ENCODE measurements around the gene SLAMF1.

Gene SLAMF1

DNA sequence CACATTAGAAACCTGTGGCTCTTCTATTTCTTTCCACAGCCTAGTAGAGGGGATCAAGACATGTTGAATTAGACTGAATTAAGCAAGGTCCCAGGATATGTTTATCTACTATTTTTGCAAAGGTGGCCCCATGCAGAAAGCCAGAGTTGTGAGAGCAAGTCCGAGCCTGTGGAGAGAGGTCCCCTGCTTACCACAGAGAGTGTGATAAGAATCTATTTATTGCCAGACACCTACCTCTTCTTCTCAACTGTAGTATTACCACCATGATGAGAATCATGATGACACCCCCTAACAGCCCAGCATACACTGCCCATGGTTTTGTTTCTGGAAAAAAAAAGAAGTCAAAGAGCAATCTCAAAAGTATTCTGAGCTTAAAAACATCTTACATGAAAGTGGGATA, 23.0 kb downstream of the SLAMF1 start:
- no peak for DNase-seq (ENCODE audit: low read depth)

DNA sequence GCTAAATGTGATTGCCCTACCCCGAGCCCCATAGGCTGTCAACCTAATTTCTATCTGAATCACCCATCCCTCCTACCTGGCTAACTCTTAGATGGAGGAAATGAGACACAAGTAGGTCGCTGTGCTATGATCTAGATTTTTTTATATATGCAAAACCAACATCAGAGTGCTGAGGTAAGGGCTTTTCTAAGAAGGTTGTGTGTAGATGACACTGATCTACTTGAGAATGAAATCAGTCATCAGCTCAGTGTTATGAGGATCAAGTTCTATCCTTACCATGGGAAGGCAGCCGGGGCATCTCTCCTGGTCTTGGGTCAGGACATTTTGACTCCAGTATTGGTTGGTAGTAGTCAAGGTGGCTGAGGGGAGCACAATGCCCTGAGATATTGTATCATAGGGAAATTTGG, 23.6 kb downstream of the SLAMF1 start:
- no peak for DNase-seq (ENCODE audit: low read depth)

DNA sequence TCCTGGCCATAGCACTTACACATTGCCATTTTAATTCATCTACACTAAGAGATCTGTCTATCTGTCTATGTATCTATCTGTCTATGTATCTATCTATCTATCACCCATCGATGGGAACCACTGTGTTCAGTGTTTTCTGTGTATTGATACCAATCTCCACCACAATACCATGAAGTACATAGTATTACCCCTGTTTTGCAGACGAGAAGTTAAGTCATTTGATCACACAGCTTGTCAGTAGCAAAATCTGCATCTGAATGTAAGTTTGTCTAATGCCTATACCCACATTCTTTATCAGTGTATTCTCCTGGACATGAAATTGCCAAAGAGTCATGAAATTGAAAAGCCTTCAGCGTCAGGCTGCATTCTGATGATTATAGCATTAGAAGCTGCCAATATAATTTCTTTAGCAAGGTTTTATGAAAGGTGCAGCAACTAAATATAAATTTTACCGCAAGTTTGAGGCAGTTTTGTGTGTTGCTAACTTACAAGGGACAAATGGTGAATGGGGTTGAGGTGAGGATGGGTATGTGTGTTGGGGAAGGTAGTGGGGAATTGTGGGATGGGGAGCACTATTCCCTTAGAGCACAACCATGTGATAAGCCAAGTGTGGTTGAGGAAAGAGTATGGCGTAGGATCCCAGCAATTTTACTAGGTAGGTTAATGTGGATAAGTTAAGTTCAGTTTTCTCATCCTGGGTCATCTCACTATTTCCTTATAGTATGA, 24.2 kb downstream of the SLAMF1 start:
- no peak for DNase-seq (ENCODE audit: low read depth)

DNA sequence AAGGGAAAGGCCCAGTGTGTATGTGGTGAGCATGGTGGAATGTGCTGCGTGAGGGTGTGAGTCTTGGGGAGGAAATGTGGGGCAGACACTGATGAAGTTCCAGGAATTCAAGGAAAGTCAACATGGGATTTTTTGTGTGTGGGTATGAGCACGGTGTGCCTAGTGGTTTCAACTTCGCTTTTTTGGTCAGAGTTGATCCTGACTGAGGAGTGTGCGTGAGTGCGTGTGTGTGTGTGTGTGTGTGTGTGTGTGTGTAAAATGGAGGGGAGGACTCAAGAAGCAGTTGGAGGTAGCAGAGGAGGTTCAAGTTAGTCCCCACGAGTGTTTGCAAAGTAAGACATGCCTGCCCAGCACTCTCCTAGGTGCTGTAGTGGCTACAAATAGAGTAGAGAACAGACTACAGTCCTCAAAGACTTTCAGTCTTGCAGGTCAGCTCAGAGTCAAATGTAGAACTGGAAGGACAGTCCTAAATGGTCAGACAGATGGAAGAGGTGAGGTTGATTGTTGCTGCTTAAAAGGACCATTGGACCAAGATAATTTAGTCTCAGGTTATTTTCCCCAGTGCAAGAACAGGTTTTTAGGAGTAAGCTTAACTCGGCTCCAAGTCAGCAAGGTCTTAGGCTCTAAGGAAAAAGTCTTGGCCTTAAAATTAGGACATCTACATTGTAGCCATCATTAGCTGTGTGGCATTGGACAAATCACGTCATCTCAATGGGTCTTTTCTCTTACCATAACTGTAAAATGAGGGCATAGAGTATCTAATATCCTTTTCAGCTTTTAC, 25.0 kb downstream of the SLAMF1 start:
- no peak for DNase-seq (ENCODE audit: low read depth)

DNA sequence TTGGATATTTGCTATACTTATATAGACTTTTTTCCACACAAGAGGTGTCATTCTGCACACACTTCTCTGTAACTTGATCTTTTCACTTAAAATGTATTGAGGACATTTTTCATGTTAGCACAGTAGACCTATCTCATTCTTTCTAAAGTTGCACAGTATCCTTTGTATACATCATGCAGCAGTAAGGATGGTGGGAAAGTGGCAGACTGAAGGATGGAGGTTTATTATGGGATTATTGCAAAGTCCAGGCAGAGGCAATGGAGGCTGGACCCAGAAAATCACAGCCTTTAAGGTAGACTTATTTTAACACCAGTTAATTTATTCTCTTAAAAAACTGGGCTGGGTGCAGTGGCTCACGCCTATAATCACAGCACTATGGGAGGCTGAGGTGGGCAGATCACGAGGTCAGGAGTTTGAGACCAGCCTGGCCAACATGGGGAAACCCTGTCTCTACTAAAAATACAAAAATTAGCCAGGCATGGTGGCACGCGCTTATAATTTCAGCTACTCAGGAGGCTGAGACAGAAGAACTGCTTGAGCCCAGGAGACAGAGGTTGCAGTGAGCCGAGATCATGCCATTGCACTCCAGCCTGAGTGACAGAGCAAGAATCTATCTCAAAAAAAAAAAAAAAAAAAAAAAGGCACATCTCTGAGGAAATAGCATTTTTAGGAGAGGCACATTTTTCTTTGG, 25.8 kb downstream of the SLAMF1 start:
- no peak for DNase-seq (ENCODE audit: low read depth)

DNA sequence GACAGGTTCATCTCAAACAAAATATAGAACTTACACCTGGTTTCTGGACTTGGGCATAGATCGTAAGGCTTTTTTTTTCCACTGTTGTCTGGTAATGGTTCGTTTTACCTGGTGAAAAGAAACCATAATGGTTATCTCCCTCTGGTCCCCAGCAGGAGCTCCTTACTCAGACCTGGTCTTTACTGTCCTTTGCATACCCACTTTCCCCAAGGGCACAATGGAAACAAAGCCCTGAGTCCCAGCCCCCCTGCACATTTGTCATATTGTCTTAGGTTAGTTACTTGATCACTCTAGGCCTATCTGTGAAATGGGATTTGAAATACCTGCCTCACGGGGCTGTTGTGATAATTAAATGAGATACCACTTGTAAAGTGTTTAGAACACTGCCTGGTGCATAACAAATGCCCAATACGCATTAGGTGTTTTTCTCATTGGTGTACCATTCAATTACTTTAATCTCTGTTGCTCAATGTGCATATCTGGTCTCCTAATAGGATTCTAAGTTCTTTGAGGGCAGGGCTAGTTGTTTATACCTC, 27.0 kb downstream of the SLAMF1 start:
- no peak for DNase-seq (ENCODE audit: low read depth)

GRCh38 chr1:160618763-160619274, 28.0 kb downstream of the SLAMF1 start:
- DNase-seq (ENCODE audit: low read depth) = no peak

DNA sequence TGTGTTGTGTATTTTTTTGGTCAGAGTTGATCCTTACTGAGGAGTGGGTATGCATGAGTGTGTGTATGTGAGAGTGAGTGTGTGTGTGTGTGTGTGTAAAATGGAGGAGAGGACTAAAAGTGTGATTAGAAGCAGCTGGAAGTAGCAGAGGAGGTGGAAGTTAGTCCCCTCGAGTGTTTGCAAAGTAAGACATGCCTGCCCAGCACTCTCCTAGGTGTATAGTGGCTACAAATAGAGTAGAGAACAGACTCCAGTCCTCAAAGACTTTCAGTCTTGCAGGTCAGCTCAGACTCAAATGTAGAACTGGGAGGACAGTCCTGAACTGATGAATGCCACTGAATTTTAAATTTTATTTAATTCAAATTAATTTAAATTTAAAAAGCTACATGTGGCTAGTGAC, 28.5 kb downstream of the SLAMF1 start:
- DNase-seq (ENCODE audit: low read depth) = no peak

- no peak for DNase-seq (ENCODE audit: low read depth)
Observed at GRCh38 chr1:160615660-160616059, 31.2 kb downstream of the SLAMF1 start.

DNA sequence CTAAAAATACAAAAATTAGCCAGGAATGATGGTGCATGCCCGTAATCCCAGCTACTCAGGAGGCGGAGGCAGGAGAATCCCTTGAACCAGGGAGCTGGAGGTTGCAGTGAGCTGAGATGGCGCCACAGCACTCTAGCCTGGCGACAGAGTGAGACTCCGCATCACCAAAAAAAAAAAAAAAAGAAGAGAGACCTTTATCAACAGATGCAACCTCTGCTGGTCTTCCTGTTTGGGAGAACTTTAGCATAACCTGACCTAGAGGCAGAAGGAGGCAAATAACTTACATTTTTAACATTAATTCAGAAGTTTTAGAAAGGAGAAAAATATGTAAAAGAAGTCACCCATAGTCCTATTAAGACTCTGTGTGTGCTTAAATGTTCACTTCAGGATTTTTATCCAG, 32.4 kb downstream of the SLAMF1 start:
- no peak for DNase-seq (ENCODE audit: low read depth)

GRCh38 chr1:160612613-160613218, 34.1 kb downstream of the SLAMF1 start:
- DNase-seq (ENCODE audit: low read depth) = no peak

DNA sequence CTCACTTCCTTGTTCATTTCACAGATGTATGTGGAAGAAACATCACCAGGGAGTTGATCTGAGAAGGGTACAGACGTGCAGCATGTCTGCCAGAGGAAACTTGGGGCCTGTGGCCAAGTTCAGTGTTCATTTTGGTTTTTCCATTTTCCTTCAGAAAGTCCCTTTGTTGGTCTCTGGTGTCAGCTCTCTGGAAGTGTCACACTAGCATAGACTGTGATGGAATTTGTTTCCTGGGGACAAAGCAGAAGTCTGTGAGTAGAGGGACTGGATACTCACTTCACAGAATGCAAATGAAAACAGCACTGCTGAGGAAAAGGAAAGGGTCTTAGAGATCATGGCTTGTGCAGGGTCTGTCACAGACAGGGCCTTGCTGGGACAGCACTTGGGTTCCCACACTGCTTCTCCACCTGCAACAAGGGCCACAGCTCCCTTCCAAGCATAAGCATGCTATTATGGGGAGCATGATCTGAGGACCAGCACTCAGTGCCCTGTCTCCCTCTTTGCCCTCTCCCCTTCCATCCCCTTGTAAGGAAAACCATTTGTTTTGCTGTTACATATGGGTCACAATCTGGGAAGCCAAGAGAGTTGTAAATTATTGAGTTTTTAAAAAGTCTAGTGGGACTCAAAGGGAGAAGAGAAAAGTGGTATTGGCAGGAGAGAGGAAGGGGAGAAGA, 36.1 kb downstream of the SLAMF1 start:
- DNase-seq (ENCODE audit: low read depth) = no peak

- no peak for DNase-seq (ENCODE audit: low read depth)
Observed at GRCh38 chr1:160608941-160609340, 37.9 kb downstream of the SLAMF1 start.

GRCh38 chr1:160608514-160608913, 38.3 kb downstream of the SLAMF1 start:
- no peak for DNase-seq (ENCODE audit: low read depth)

DNA sequence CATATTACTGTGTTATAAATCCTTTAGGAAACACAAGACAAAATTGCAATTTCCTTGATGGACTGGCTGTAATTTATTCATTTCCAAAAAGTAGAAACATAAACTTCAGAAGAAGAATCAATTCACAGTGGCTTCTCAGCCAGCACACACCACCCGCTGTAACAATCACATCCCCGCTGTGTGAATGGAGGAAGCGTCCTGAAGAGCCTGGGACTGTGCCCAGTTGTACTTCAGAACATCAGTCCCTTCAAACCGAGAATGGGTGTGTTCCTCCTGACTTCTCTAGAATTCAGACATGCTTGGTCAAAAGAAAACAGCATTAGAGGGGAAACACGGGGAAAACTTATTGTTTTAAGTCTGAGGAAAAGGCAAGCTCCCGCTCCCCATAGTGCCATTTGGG, 38.8 kb downstream of the SLAMF1 start:
- DNase-seq (ENCODE audit: low read depth) = no peak

DNA sequence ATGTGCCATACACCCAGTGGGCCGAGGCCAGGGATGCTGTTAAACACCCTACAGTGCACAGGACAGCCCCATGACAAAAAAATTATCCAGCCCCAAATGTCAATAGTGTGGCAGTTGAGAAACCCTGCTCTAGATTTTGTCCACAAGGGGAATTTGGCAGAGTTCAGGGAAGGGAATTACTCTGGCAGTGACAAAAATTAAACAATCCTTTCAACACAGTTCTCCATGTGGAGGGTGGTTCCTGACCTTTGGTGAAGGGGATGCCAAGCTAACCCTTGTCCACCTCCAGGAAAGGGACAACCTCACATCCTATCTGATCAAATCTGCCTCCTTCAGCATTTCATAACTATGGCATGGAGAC, 39.2 kb downstream of the SLAMF1 start:
- DNase-seq (ENCODE audit: low read depth) = no peak

- peak; percentile 73 for DNase-seq (ENCODE audit: low read depth)
Observed at GRCh38 chr1:160607011-160607671, 39.7 kb downstream of the SLAMF1 start.

- no peak for DNase-seq (ENCODE audit: low read depth)
Observed at GRCh38 chr1:160606611-160607010, 40.2 kb downstream of the SLAMF1 start.

- no peak for DNase-seq (ENCODE audit: low read depth)
Observed at GRCh38 chr1:160605792-160606479, 40.9 kb downstream of the SLAMF1 start.

DNA sequence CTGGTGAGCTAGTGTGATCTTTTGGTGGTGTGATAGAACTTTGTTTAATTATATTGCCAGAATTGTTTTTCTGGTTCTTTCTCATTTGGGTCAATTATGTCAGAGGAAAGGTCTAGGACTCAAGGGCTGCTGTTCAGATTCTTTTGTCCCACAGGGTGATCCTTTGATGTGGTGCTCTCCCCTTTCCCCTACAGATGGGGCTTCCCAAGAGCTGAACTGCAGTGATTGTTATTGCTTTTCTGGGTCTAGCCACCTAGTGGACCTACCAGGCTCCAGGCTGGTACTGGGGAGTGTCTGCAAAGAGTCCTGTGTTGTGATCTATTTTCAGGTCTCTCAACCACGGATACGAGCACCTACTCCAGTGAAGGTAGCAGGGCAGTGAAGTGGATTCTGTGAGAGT, 41.6 kb downstream of the SLAMF1 start:
- DNase-seq (ENCODE audit: low read depth) = no peak
